BJ (cell line): Measurements from ENCODE around the gene GPT2. TPM values are rescaled to one million over a fixed set of nuclear protein-coding genes. Genes with fewer than 3 reads are reported as not detected.

Experiments
- CTCF ChIA-PET: fragments of 350-600 bp; formaldehyde crosslinking; extraction: SDS; loops from one replicate; lab custom pipeline; 2021; ENCODE audit warnings: antibody characterized with exemption, inconsistent platforms; lab: Yijun Ruan, JAX
- POLR2A ChIA-PET: fragments of 300-600 bp; sonication (Branson Sonifier 250); formaldehyde crosslinking; extraction: SDS; loops from one replicate; lab custom pipeline; 2021; ENCODE audit warnings: antibody characterized with exemption; lab: Charles Lee
- DNase-seq: peaks from one replicate; pipeline ENCODE4 v3.0.0-alpha.2; 2011; ENCODE audit warnings: low read depth
- H3K27me3 ChIP-seq: 2 replicates; pipeline ENCODE4 v1.6.0; 2011; ENCODE audit warnings: low read length; ENCODE audit not compliant: control insufficient read depth, insufficient read depth
- H3K36me3 ChIP-seq: 2 replicates; pipeline ENCODE4 v1.5.1; 2011; ENCODE audit warnings: low read length; ENCODE audit not compliant: control insufficient read depth, insufficient read depth
- H3K4me3 ChIP-seq: 2 replicates; pipeline ENCODE4 v1.5.1; 2011; ENCODE audit warnings: low read depth, mild to moderate bottlenecking, control low read depth, low read length
- CTCF ChIP-seq: IDR thresholded peaks from 2 replicates; pipeline ENCODE4 v1.5.1; 2011; ENCODE audit warnings: low read depth, mild to moderate bottlenecking, control low read depth, inconsistent platforms, low read length, moderate library complexity; ENCODE audit not compliant: insufficient read depth
- polyA plus RNA-seq: library from polyadenylated mRNA; depleted of rRNA; stranded (reverse); fragments of >200 nt; gene quantifications from 2 replicates; pipeline ENCODE4 v1.2.3, GENCODE V29; 2011

GPT2 gene
- polyA plus RNA-seq, 1 experiment, result 34.1 TPM

- CTCF ChIA-PET, result interaction anchor here (1.1 to 2.3 kb wide), 3 partner anchors 14 to 33 kb away, joined by 4 to 5 read pairs (median 5); no protein-coding TSS in a partner anchor
- no peak for TF ChIP-seq CTCF
- DNase-seq, result no peak
- POLR2A ChIA-PET, result no interaction called here
- no peaks in the 10 kb centered on the region for H3K36me3 ChIP-seq
- H3K27me3 ChIP-seq, result peaks cover 4% of the 10 kb centered on the region; the same call in 1 of the 2 replicates
- H3K4me3 ChIP-seq, result no peak overlapping the region
These were observed 8.9 kb upstream of the GPT2 start for GRCh38 chr16:46875243-46875642.

GRCh38 chr16:46882304-46882939 lies 1.7 kb upstream of the GPT2 start:
- H3K36me3 ChIP-seq, result no peaks in the 10 kb centered on the region; the same call in 1 of the 2 replicates
- peaks cover 7% of the 10 kb centered on the region for H3K27me3 ChIP-seq
- DNase-seq, result no peak
- POLR2A ChIA-PET, result no interaction called here
- no peak overlapping the region for H3K4me3 ChIP-seq
- TF ChIP-seq CTCF, result no peak
- CTCF ChIA-PET, result interaction anchor here (1.2 to 1.5 kb wide), 2 partner anchors 28 to 30 kb away, joined by 3 to 6 read pairs; no protein-coding TSS in a partner anchor

GRCh38 chr16:46882940-46883307 lies 1.2 kb upstream of the GPT2 start:
- CTCF ChIA-PET, result interaction anchor here (1.2 to 1.5 kb wide), 3 partner anchors 25 to 30 kb away, joined by 3 to 6 read pairs (median 3); no protein-coding TSS in a partner anchor
- H3K36me3 ChIP-seq, result peaks cover 2% of the 10 kb centered on the region; the same call in 1 of the 2 replicates
- H3K27me3 ChIP-seq, result peaks cover 7% of the 10 kb centered on the region
- no peak overlapping the region for H3K4me3 ChIP-seq
- no peak for TF ChIP-seq CTCF
- no peak for DNase-seq
- POLR2A ChIA-PET, result no interaction called here

GRCh38 chr16:46883353-46883689 lies 841 bp upstream of the GPT2 start:
- TF ChIP-seq CTCF, result no peak

GRCh38 chr16:46884513-46885293 lies 541 bp downstream of the GPT2 start:
- no peak for DNase-seq
- POLR2A ChIA-PET, result no interaction called here
- Histone ChIP-seq H3K27me3 (peaks cover 7% of the 10 kb centered on the region), H3K36me3 (peaks cover 2% of the 10 kb centered on the region; the same call in 1 of the 2 replicates), H3K4me3 (peak overlapping the region; percentile 67)
- CTCF ChIA-PET, result interaction anchor here (1.3 to 1.5 kb wide), 2 partner anchors 27 to 30 kb away, joined by 3 read pairs; no protein-coding TSS in a partner anchor
- TF ChIP-seq CTCF, result no peak

More at GRCh38 chr16:46883353-46883689, 841 bp upstream of the GPT2 start:
- peaks cover 7% of the 10 kb centered on the region for H3K27me3 ChIP-seq
- peaks cover 2% of the 10 kb centered on the region; the same call in 1 of the 2 replicates for H3K36me3 ChIP-seq
- CTCF ChIA-PET, result interaction anchor here (1.0 to 1.5 kb wide), 4 partner anchors 18 to 31 kb away, joined by 3 to 6 read pairs (median 3); no protein-coding TSS in a partner anchor
- peak overlapping the region; percentile 71 for H3K4me3 ChIP-seq
- POLR2A ChIA-PET, result interaction anchor here (0.5 to 0.8 kb wide), 2 partner anchors 21 to 99 kb away, joined by 3 to 12 read pairs; no protein-coding TSS in a partner anchor
- DNase-seq, result no peak
